Heart left ventricle (tissue), 16 donors: ENCODE data around the gene PLXNB1. TPM values are rescaled to one million over a fixed set of nuclear protein-coding genes. Genes with fewer than 3 reads are reported as not detected.

ENCODE experiments used
- ATAC-seq, 4 donors: fragments of 200-7000 bp; cut with Tn5 transposase; one replicate each; pipeline ENCODE4 v1.9.1; 2020 to 2022; ENCODE audit warnings: moderate library complexity in 4 of 4, mild to moderate bottlenecking in 3 of 4, moderate number of reproducible peaks in 1 of 4
- DNase-seq, 5 donors: peaks; one replicate each; pipeline ENCODE4 v3.0.0-alpha.2; 2020
- H3K27ac ChIP-seq, 12 donors: fragments of 200-600 bp; sonication (generic) in 4 of 12; one replicate each; pipeline versions ENCODE4 v1.5.0 to v1.8.0; 2016 to 2022; ENCODE audit warnings: mild to moderate bottlenecking in 2 of 12
- H3K27me3 ChIP-seq, 9 donors: fragments of 200-600 bp; sonication (generic) in 2 of 9; one replicate each; pipeline versions ENCODE4 v1.5.1 to v1.8.0; 2016 to 2022; ENCODE audit warnings: mild to moderate bottlenecking in 3 of 9
- H3K36me3 ChIP-seq, 9 donors: fragments of 200-600 bp; sonication (generic) in 2 of 9; one replicate each; pipeline versions ENCODE4 v1.5.0 to v1.8.0; 2018 to 2022; ENCODE audit warnings: mild to moderate bottlenecking in 2 of 9
- H3K4me1 ChIP-seq, 12 donors: fragments of 200-600 bp; sonication (generic) in 4 of 12; one replicate each; pipeline versions ENCODE4 v1.5.0 to v1.8.0; 2016 to 2022; ENCODE audit warnings: mild to moderate bottlenecking in 3 of 12
- H3K4me3 ChIP-seq, 12 donors: fragments of 200-600 bp; sonication (generic) in 4 of 12; one replicate each; pipeline versions ENCODE4 v1.5.0 to v1.8.0; 2017 to 2022; ENCODE audit warnings: mild to moderate bottlenecking in 9 of 12, moderate library complexity in 4 of 12
- H3K9me3 ChIP-seq, 12 donors: fragments of 200-600 bp; sonication (generic) in 4 of 12; one replicate each; pipeline versions ENCODE4 v1.5.0 to v1.8.0; 2016 to 2022; ENCODE audit warnings: mild to moderate bottlenecking in 1 of 12
- POLR2A ChIP-seq, 2 donors: fragments of 450-650 bp; IDR thresholded peaks; one replicate each; pipeline ENCODE4 v1.6.1; 2017; ENCODE audit warnings: antibody characterized with exemption in 2 of 2, mild to moderate bottlenecking in 2 of 2, moderate library complexity in 2 of 2
- WGBS, 4 donors: extraction: QIAGEN DNeasy Blood & Tissue Kit in 2 of 4; methylation state at CpG; one replicate each; pipeline versions ENCODE4 v1.1.5 to v1.1.7; 2013 to 2018; 5-methylcytosine and 5-hydroxymethylcytosine counted together
- intact Hi-C, 10 donors: fragments of 100-400 bp; cut with DNase I; formaldehyde crosslinking; loops; one replicate each; pipeline versions ENCODE4 v1.11.1 to v1.14.2; 2022
- polyA plus RNA-seq, 2 donors: library from polyadenylated mRNA; stranded (reverse); fragments of 200-250 nt; gene quantifications; one replicate each; pipeline ENCODE4 v1.2.3, GENCODE V29; 2013
- total RNA-seq, 9 donors: library from RNA; depleted of rRNA in 2 of 9; stranded (reverse); fragments of >200 nt in 2 of 9; fragmentation: NEBNext Ultra II Directional in 3 of 9; extraction: Animal tissue kit (Norgen Biotek cat#: 25700) in 3 of 9; gene quantifications; one replicate each; pipeline versions ENCODE4 v1.1.0 to v1.2.4, GENCODE V29; 2016 to 2023
- TF ChIP-seq, protein P1 (sequence below), 12 donors: fragments of 200-600 bp; sonication (generic) in 4 of 12; IDR thresholded peaks; one replicate each; pipeline versions ENCODE4 v1.5.0 to v1.8.0; 2018 to 2022; ENCODE audit warnings: antibody characterized with exemption in 12 of 12, mild to moderate bottlenecking in 5 of 12
- donor health status: ischemic (EF 13 %, LVEDD 7.1; RV severe dilation, severe dysfunction).
- donor health status: healthy with polysubstance abuse.
- donor health status: DM: no; HTN: yes; CAD: no.
- donor health status: DM: no; HTN: no; CAD: no.
- donor health status: ischemic (EF 25% LVEDD 6.9; RV normal size, moderate dysfunction).
- donor health status: ischemic (EF 25% LVEDD 5.7; RV mildly dilated, moderate dysfunction).
- donor health status: healthy.
- donor health status: DM: yes; HTN: yes; CAD: no.
- donor health status: ischemic (EF 35%, LVEDD 5.7; RV mildly dilated, moderate dysfunction).
- donor health status: nonischemic (EF 11% LVEDD 7.7; RV severe dilation, severe dysfunction).
- donor health status: DM: yes; HTN: yes; CAD: no.
- donor health status: PGD.
- donor health status: ischemic (EF 29% LVEDD 5.4; RV normal size, mild dysfunction).
- donor health status: nonischemic (EF 23%, LVEDD 6.1; RV moderate dilation, normal function).

PLXNB1 gene
- total and polyA plus RNA-seq, 11 donors: 28.0 to 71.8 (median 46.4) TPM

DNA sequence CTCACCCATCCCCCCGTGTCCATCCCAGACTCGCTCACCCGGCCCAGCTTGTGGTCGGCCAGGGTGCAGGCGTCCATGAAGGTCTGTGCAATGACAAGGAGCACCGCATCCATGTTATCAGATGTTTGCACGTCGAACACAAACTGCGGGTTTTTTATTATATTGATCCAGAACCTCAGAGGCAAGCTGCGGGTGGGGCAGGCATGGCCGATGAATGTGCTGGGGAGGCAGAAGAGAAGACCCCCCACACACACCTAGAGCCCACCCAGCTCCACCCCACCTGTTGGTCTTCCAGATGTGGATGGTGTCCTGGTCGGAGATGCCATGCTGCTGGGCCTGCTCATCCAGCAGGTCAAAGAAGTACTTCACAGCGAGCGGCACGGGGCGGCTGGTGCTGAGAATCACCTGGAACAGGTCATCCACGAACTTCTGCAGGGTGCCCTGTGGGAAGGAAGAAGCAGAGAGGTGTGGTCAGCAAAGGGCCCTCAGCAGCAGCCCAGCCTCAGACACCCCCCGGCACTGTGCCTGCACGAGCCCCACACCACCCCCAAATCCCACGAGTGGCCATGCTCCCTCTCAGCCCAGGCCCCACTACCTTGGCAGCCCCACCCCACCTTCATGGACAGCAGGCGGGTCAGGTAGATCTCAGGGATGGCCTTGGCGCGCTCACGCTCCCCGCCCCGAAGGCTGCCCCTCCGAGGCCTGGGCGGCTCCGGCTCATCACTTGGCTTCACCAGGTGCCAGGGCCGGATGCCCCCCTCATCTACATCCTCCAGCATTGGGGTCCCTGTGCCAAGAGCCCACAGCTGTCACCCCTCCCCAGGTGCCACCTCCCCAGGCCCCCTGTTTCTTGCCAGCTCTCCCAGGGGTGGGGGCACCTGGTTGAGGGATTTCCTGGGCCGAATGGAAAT lies 20.3 kb downstream of the PLXNB1 start:
- no peak for ATAC-seq
- Histone ChIP-seq H3K9me3 (no peaks in the 10 kb centered on the region), H3K27ac (no peak overlapping the region), H3K36me3 (peaks cover 0 to 94% (median 77%) of the 10 kb centered on the region in 9 donors), H3K4me1 (no peaks in the 10 kb centered on the region), H3K4me3 (no peak overlapping the region), H3K27me3 (no peaks in the 10 kb centered on the region)
- no peak for TF ChIP-seq POLR2A (IDR thresholded peaks at IDR 0.05)
- TF ChIP-seq, protein P1, sequence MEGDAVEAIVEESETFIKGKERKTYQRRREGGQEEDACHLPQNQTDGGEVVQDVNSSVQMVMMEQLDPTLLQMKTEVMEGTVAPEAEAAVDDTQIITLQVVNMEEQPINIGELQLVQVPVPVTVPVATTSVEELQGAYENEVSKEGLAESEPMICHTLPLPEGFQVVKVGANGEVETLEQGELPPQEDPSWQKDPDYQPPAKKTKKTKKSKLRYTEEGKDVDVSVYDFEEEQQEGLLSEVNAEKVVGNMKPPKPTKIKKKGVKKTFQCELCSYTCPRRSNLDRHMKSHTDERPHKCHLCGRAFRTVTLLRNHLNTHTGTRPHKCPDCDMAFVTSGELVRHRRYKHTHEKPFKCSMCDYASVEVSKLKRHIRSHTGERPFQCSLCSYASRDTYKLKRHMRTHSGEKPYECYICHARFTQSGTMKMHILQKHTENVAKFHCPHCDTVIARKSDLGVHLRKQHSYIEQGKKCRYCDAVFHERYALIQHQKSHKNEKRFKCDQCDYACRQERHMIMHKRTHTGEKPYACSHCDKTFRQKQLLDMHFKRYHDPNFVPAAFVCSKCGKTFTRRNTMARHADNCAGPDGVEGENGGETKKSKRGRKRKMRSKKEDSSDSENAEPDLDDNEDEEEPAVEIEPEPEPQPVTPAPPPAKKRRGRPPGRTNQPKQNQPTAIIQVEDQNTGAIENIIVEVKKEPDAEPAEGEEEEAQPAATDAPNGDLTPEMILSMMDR (IDR thresholded peaks at IDR 0.05): no peak
- 93 to 96% (median 95%) methylated on average over 20 to 31 of the region's 31 CpGs for WGBS, 4 donors
- intact Hi-C loops: loop anchor here in 1 of 10 donors (10.0 kb wide), 1 partner anchor 135 kb away; no protein-coding TSS in a partner anchor
- DNase-seq: peak; percentile 4 to 59 (median 14)

DNA sequence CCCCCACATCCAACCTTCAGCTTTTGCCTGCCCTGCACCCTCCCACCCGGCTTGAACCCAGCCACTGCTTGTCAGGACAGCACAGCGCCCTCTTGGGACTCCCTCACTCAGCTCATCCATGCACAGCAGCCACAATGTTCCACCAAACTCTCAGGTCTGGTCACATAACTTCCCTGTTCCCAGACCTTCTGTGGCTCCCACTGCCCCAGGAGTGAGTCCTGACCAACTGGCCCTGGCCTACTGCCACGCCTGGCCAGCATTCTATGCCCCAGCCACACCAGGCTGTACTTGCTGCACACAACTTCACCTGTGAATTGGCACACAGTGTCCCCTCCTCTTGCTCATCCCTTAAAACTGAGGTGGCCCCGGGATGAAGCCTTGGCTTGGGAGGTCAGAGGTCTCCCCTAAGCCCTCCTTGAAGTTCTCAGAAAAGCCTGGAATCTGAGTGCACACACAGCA lies 21.0 kb downstream of the PLXNB1 start:
- Histone ChIP-seq H3K4me3 (no peak overlapping the region), H3K9me3 (no peaks in the 10 kb centered on the region), H3K36me3 (peaks cover 0 to 94% (median 79%) of the 10 kb centered on the region in 9 donors), H3K27me3 (no peaks in the 10 kb centered on the region), H3K4me1 (no peaks in the 10 kb centered on the region), H3K27ac (no peak overlapping the region)
- DNase-seq: peak in 3 of 5 donors; percentile 3 to 12 (median 9)
- intact Hi-C loops: loop anchor here in 1 of 10 donors (10.0 kb wide), 1 partner anchor 134 kb away; no protein-coding TSS in a partner anchor
- WGBS, 4 donors: 84 to 91% (median 87%) methylated on average over 4 of the region's 4 CpGs
- TF ChIP-seq, protein P1 (IDR thresholded peaks at IDR 0.05): no peak
- no peak for TF ChIP-seq POLR2A (IDR thresholded peaks at IDR 0.05)
- no peak for ATAC-seq

DNA sequence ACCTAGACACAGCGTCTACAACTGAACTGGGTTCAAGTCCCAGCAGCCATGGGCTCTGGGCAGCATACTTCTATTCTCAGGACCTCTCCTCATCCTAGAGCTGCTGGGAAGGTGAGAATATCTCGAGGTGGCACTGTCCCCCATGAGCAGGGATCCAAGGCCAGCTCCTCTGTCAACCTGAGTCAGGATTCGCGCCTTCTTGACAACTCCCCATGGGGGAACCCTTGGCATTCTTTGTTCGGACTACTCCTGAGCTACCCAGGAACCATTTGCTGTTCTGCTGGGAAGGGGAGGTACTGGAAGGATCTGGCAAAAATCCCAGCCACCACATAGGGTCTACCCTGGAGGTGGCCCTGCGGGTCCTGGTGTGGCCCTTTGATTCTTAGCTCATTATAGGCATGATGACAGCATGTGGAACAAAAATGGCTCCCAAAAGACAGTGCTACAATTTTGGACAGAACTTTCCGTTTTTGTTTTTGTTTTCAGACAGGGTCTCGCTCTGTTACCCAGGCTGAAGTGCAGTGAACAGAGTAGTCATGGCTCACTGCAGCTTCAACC lies 22.3 kb downstream of the PLXNB1 start:
- ATAC-seq: no peak
- 84 to 92% (median 88%) methylated on average over 7 to 8 of the region's 8 CpGs for WGBS, 4 donors
- no peaks in the 10 kb centered on the region for H3K27me3 ChIP-seq
- intact Hi-C loops: loop anchor here in 1 of 10 donors (10.0 kb wide), 1 partner anchor 133 kb away; no protein-coding TSS in a partner anchor
- no peak overlapping the region for H3K4me3 ChIP-seq
- peaks cover 0 to 92% (median 74%) of the 10 kb centered on the region in 9 donors for H3K36me3 ChIP-seq
- TF ChIP-seq, protein P1 (IDR thresholded peaks at IDR 0.05): no peak
- no peak for TF ChIP-seq POLR2A (IDR thresholded peaks at IDR 0.05)
- DNase-seq: peak in 2 of 5 donors; percentile 0 to 9
- no peaks in the 10 kb centered on the region for H3K9me3 ChIP-seq
- H3K4me1 ChIP-seq: peaks cover 0 to 3% (median 0%) of the 10 kb centered on the region in 12 donors
- no peak overlapping the region for H3K27ac ChIP-seq
